Endometrium (tissue), 2 donors: ENCODE measurements around the gene ZNF468.
"Not testable (repeated sequence)": the region's sequence is repeated elsewhere in the genome, so short reads cannot be mapped to it uniquely, and the experiment has no call there.

Experiments used
- FAIRE-seq: peaks from 2 replicates; lab custom pipeline; 2012; peaks lifted over from hg19 to GRCh38; lab: Jason Lieb, UNC
- donor health status: control.
- donor health status: control.

ZNF468 gene

DNA sequence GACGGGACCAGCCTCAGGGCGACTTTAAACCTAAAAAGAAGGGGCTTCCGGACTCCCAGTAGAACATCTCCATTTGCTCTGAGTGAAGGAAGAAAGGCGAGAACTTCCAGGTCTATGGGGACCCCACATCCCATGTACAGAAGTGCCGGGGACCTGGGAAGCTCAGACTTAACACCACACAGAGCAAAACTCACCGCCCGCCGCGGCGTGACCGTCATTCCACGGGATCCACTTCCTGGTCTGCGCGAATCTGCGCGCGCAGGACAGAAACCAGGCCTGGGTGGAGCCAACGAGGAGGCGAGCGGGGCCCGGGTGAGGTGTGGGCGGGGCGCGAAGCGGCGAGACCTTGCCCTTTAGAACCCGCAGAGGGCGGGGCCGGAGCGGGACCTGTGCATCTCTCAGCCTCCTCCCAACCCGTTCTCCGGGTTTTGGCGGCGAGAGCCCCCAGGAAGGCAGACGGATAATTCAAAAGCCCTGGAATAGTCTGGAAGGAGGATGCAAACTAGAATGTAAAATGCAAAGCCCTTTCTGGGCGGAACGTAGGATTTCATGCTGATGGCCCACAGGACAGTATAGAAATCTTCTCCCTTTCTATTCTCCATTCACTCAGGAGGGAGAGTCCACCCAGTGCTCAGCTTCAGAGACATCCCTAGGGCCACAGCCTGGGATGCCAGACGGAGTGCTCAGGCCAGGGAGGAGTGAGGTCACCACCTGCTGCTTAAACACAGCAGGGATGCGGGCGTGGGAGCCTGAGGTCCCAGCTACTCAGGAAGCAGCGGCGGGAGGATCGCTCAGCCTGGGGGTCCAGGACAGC lies at the start of gene ZNF468:
Gene ZNF468 (minus strand): TSS at position 242 of the 814 bp plus-strand sequence. CDS start 3,347 bp downstream, outside the sequence.
- FAIRE-seq: peak; percentile 97

DNA sequence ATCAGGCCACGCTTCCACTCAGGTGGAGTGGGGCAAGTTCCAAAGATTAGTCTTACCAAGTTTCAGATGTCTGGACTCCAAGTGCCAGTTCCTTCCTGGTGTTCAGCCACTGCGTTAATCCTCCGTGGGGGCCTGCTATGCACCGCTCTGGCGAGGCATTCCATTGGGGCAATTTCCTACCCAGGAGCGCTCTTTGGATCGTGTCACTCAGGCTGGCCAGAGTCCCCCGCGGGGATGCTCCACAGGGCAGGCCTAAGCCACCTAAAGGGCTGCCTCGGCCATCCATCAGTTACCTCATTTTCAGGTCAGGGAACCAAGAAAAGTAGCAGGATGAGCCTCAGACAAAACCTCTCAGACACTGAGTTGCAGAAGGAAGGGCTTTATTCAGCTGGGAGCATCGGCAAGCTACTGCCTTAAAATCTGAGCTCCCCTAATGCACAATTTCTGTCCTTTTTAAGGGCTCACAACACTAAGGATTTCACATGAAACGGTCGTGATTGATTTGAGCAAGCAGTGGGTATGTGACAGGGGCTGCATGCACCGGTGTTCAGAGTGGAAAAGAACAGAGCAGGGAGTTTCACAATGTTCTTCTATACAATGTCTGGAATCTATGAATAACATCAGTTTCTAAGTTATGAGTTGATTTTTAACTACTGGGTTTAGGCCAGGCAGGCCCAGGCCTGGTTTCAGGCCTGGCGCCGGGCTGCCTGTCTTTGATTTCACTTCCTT lies 46.8 kb upstream of the ZNF468 start:
- not testable (repeated sequence) for FAIRE-seq

DNA sequence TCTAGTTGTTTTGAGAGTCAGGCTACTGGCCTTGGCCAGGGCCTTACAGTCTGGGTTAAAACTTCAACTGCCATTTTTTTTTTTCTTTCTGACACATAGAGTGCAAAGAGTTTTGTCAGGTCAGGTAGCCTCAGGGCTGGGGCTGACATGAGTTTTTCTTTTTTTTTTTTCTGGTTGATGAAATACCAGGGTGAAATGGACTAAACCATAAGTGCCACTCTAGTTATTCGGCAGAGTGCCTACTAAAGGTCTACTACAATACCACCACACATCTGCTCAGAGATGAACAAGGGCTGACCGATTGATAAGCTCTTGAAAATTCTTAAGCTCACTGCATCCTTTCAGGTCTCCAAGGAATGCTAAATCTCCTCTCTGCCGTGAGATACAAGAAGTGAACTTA lies 44.4 kb upstream of the ZNF468 start:
- no peak for FAIRE-seq

DNA sequence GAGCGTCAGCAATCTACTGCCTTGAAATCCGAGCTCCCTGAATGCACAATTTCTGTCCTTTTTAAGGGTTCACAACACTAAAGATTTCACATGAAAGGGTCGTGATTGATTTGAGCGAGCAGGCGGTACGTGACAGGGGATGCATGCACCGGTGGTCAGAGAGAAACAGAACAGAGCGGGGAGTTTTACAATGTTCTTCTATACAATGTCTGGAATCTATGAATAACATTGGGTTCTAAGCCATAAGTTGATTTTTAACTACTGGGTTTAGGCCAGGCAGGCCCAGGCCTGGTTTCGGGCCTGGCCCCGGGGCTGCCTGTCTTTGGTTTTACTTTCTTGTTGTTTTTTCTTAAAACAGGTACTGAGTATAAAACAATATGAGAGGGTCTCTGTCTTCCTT lies 41.2 kb upstream of the ZNF468 start:
- not testable (repeated sequence) for FAIRE-seq

DNA sequence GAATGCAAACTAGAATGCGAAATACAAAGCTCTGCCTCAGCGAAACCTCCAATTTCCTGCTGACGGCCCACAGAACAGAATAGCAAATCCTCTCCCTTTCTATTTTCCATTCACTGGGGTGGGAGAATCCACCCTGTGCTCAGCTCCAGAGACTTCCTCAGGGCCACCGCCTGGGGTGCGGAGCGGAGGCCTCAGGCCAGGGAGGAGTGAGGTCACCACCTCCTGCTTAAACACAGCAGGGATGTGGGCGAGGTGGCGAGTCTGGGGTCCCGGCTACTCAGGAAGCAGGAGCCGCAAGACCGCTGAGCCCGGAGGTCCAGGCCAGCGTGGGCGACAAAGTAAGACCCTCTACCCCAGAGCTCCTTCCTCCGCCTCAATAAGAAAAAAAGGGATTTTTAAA lies 40.7 kb upstream of the ZNF468 start:
- FAIRE-seq: no peak

DNA sequence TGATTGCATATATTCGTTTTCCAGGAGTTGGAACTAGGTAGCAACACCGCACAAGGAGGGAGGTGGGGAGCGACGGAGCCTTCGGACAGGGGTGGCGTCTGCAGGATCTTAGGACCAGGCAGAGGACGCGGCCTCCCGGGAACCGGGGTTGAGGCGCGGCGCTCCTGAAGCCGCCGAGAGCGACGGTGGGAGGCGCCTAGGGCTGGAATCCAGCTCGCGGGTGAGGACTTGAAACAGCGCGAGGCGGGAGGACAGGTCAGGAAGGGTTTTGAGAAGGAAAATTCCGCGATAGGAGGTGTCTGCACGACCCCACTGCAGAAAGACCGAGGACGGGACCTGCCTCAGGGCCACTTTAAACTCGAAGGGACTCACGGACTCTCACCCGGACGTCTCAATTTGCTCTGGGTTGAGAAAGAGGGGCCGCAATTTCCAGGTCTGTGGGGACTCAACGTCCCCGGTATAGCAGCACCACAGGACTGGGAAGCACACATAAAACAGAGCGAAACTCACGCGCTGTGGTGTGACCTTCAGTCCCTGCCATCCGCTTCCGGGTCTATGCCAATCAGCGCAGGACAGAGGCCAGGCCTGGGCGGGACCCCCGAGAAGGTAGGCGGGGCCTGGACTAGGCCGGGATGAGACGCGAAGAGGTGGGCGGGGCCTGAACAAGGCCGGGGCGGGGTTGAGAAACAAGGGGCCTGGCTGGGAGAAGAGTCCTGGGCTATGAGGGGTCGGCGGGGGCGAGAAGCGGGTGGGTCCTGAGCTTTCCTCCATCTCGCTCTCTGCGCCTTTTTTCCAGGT lies 39.9 kb upstream of the ZNF468 start, which contains the start of gene ZNF320:
Gene ZNF320 (minus strand): TSS at position 498 of the 798 bp plus-strand sequence. CDS start 7,380 bp downstream, outside the sequence.
- no peak for FAIRE-seq

DNA sequence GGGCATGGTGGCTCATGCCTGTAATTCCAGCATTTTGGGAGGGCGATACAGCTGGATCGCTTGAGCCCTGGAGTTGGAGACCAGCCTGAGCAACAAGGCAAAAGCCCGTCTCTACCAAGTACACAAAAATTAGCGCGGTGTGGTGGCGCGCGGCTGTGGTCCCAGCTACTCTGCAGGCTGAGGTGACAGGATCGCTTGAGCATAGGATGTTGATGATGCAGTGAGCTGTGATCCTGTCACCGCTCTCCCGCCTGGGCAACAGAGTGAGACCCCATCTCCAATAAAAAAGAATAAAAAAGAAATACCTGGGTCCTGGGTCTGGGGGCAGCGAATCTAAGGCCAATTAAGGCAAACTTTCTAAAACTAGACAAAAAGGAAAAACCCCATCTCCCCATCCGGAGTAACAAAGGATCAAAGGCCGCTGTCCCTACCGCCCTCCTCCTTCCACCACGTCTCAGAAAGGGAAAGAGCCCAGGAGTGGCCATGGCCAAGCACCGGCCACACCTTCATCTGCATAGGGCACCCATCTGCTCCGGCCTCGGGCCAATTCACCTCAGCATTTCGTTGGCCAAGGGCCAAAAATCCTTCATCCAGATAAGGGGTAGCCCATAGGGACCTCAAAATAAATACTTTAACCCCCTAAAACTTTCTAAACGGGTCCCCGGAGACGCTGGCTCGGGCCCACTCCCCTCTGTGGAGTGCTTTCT lies 39.2 kb upstream of the ZNF468 start:
- no peak for FAIRE-seq

DNA sequence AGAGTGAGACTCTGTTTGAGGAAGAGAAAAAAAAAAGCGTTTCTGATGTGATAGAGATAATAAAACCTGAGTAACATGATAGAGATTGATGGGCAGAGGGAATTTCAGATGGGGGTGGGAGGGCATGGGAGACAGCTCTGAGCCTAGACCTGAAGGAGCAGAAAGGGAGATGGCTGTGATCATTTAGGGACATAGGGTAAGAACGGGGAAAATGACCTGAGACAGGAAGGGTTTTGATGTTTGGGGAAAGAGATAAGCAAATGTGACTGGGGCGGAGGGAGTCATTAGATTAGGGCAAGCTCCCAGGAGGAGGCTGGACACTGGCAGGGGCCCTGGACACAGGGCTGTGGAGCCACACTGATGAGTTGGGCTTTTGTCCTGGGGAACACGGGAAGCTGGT lies 33.9 kb upstream of the ZNF468 start:
- FAIRE-seq: no peak

DNA sequence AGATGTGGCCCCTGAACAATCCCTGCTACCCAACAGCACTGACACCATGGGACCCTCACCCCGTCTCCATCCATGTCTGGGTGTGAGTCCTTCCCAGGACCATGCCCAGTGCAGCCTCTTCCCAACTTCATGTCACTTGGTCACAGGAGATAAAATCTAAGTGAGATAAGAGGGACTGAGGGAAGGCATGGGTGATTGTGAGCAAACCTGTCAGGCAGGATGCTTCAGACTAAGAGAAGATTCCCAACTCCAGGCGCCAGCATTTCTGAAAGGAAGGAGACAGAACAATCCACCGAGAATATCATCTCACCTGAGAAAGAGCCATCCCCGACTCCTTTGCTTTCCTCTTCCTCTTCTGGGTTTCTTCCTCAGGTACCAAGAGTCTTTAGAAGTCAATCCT lies 32.5 kb upstream of the ZNF468 start:
- FAIRE-seq: no peak

DNA sequence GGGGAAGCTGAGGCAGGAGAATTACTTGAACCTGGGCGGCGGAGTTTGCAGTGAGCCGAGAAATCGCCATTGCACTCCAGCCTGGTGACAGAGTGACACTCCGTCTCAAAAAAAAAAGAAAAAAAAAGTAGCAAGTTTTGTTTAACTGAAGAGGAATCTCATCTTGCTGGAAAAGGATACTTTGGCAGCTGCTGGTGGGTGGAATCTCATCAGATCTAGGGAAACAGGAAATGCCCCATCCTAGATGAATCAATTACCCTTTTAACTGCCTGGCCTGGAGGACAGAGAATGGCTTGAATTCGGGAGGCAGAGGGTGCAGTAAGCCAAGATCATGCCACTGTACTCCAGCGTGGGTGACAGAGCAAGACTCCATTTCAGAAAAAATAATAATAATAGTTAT lies 31.7 kb upstream of the ZNF468 start:
- FAIRE-seq: no peak

DNA sequence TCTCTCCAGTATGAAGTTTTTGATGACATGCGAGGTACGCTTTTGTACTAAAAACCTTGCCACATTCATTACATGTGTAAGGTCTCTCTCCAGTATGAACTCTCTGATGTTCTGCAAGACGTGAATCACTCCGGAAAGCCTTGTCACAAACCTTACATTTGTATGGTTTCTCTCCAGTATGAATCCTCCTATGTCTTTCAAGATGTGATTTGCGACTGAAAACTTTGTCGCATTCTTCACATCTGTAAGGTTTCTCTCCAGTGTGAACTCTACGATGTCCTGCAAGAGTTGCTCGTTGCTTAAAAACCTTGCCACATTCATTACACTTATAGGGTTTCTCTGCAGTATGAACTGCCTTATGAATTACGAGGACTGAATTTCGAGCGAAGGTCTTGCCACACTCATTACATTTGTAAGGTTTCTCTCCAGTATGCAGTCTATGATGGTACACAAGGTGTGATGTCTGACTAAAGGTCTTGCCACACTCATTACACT lies 23.5 kb upstream of the ZNF468 start:
- no peak for FAIRE-seq

DNA sequence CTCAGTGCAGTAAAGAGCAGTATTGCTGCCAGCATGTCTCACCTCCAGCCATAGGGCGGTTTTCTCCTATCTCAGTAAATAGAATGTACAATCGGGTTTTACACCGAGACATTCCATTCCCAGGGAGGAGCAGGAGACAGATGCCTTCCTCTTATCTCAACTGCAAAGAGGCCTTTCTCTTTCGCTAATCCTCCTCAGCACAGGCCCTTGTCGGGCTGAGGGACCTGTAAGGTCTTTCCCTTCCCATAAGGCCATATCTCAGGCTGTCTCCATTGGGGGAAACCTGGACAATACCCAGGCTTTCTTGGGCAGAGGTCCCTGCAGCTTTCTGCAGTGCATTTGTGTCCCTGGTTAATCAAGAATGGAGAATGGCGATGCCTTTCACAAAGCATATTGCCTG lies 15.6 kb upstream of the ZNF468 start:
- not testable (repeated sequence) for FAIRE-seq

DNA sequence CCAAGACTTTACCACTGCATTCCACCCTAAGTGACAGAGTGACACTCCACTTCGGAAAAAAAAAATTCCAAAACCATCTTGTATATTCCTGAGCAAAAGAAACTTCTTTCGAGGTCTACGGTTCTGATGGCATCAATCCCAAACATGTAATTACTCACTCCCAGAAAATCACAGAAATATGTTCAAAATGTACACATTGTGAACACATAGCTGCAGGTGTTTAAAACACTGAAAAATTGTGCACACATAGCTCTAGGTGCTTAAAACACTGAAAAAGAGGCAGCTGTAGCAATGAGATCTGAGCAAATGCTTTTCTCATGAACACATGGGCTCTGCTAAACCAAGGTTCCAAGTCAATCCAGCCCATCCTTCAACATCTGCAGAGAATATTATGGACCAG lies 14.0 kb upstream of the ZNF468 start:
- no peak for FAIRE-seq

DNA sequence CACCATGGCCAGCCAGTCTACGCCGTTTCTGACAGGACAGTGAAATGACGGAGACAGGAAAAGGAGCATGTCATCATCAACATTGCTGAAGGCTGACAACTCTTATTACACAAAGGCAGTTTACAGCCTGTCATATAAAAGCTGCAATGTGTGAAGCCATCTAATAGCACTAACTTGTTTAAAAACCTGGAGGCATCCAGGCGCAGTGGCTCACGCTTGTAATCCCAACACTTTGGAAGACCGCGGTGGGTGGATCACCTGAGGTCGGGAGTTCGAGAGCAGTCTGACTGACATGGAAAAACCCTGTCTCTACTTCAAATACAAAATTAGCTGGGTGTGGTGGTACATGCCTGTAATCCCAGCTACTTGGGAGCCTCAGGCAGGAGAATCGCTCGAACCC lies 10.6 kb upstream of the ZNF468 start:
- FAIRE-seq: not testable (repeated sequence)

DNA sequence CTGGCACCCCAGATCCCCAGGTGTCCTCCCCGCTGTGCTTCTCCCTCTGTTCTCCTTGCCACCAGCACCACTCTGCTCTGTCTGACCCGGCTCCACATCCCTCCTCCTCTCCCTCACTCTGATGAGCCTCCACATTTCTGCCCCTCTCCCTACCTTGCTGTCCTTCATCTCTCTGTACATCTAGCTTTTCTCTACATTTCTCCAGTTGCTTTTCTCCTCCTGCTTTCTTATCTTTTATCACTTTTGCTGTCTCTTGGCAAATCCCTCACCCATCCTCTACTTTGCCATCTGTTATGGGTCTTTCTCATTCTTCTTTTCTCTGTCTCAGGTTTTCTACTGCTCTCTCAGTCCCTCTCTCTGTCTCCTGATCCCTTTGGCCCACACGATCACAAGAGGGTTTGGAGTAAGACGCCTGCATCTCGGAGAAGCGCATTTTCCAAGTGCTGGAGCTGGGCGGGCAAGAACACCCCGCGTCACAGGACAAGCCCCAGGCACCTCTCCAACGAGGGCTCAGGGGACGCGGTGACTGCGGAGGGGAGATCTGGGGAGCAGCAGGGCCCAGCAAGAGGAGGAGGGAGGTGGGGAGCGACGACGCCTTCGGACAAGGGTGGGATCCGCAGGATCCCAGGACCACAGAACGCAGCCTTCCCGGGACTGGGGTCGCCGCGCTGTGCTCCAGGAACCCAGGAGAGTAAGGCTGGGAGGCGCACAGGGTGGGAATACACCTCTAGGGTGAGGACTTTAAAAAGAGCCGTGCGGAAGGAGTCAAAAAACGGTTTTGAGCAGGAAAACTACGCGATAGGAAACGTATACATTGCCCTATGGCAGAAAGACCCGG lies 660 bp downstream of the ZNF468 start:
- not testable (repeated sequence) for FAIRE-seq

DNA sequence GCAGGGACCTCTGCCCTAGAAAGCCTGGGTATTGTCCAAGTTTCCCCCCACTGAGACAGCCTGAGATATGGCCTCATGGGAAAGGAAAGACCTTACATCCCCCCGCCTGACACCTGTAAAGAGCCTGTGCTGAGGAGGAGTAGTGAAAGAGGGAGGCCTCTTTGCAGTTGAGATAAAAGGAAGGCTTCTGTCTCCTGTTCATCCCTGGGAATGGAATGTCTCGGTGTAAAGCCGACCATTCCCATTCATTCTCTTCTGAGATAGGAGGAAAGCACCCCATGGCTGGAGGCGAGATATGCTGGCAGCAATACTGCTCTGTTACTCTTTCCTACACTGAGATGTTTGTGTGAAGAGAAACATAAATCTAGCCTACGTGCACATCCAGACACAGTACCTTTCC lies 10.1 kb downstream of the ZNF468 start:
- FAIRE-seq: not testable (repeated sequence)

DNA sequence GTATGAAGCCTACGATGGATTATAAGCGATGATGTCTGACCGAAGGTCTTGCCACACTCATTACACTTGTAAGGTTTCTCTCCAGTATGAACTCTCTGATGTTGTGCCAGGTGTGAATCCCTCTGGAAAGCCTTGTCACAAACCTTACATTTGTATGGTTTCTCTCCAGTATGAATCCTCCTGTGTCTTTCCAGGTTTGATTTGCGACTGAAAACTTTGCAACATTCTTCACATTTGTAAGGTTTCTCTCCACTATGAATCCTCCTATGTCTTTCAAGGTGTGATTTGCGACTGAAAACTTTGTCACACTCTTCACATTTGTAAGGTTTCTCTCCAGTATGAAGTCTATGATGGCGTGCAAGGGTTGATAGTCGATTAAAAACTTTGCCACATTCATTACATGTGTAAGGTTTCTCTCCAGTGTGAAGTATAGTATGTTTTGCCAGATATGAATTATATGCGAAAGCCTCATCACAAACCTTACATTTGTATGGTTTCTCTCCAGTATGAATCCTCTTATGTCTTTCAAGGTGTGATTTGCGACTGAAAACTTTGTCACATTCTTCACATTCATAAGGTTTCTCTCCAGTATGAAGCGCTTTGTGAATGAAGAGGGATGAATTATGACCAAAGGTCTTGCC lies 16.5 kb downstream of the ZNF468 start:
- FAIRE-seq: not testable (repeated sequence)

DNA sequence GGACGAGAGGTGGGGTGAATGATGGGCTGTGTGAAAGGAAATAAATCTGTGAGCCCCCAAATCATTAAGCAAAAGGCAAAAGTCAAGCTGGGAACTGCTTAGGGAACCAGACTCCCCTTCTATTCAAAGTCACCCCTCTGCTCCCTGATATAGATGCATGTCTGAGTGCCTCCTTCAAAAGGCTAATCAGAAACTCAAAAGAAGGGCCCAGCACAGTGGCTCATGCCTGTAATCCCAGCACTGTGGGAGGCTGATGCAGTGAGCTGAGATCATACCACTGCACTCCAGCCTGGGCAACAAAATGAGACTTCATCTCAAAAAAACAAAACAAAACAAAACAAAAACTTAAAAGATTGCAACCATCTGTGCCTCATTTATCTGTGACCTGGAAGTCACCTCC lies 23.1 kb downstream of the ZNF468 start:
- FAIRE-seq: not testable (repeated sequence)

DNA sequence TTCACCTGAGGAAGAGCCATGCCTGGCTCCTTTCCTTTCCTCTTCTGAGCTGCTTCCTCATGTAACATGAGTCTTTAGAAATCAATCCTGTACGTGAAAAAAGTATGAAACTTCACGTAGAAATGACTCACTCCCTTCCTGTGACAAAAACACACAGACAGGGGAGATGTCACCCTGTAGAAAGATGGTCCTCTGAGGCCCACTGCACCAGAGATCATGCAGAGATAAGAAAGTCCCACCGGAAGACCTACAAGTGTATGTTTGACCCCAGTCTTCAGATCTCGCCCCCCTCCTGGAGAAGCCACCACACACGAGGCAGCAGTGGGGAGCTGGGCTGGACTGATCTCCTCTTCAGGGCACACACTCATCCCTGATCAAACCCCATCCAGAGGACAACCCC lies 23.9 kb downstream of the ZNF468 start:
- not testable (repeated sequence) for FAIRE-seq

DNA sequence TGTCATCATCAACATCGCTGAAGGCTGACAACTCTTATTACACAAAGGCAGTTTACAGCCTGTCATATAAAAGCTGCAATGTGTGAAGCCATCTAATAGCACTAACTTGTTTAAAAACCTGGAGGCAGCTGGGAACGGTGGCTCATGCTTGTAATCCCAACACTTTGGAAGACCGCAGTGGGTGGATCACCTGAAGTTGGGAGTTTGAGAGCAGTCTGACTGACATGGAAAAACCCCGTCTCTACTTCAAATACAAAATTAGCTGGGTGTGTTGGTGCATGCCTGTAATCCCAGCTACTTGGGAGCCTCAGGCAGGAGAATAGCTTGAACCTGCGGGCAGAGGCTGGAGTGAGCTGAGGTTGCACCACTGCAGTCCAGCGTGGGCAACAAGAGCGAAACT lies 27.6 kb downstream of the ZNF468 start:
- FAIRE-seq: not testable (repeated sequence)
